ENCODE measurements around the gene MED13L. TPM values are rescaled to one million over a fixed set of nuclear protein-coding genes. Genes with fewer than 3 reads are reported as not detected.

MED13L gene
- total and polyA plus RNA-seq, 2 of the 8 experiments (the other 6 are each of a cell fraction or from before 2014, with no cell fraction given), result 15.9 to 51.7 TPM

DNA sequence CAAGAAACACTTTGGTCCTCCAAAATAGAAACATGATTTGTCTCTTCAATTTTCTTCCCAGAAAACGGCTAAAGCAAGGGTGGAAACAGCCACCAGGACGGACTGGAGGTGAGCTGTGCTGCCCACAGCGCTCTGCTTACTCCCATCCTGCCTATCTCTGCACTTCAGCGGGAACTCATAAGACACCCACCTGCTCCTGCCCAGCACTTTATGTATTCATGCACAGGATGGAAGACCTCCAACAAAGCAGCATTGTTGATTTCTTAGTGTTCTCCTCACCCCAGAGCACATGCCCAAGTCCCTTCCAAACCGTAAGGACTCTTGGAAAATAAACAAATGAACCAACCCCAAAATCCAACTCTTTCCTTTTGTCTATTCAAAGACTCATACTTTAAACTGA lies 277.2 kb downstream of the MED13L start (continued):
- TF ChIP-seq, protein P1, sequence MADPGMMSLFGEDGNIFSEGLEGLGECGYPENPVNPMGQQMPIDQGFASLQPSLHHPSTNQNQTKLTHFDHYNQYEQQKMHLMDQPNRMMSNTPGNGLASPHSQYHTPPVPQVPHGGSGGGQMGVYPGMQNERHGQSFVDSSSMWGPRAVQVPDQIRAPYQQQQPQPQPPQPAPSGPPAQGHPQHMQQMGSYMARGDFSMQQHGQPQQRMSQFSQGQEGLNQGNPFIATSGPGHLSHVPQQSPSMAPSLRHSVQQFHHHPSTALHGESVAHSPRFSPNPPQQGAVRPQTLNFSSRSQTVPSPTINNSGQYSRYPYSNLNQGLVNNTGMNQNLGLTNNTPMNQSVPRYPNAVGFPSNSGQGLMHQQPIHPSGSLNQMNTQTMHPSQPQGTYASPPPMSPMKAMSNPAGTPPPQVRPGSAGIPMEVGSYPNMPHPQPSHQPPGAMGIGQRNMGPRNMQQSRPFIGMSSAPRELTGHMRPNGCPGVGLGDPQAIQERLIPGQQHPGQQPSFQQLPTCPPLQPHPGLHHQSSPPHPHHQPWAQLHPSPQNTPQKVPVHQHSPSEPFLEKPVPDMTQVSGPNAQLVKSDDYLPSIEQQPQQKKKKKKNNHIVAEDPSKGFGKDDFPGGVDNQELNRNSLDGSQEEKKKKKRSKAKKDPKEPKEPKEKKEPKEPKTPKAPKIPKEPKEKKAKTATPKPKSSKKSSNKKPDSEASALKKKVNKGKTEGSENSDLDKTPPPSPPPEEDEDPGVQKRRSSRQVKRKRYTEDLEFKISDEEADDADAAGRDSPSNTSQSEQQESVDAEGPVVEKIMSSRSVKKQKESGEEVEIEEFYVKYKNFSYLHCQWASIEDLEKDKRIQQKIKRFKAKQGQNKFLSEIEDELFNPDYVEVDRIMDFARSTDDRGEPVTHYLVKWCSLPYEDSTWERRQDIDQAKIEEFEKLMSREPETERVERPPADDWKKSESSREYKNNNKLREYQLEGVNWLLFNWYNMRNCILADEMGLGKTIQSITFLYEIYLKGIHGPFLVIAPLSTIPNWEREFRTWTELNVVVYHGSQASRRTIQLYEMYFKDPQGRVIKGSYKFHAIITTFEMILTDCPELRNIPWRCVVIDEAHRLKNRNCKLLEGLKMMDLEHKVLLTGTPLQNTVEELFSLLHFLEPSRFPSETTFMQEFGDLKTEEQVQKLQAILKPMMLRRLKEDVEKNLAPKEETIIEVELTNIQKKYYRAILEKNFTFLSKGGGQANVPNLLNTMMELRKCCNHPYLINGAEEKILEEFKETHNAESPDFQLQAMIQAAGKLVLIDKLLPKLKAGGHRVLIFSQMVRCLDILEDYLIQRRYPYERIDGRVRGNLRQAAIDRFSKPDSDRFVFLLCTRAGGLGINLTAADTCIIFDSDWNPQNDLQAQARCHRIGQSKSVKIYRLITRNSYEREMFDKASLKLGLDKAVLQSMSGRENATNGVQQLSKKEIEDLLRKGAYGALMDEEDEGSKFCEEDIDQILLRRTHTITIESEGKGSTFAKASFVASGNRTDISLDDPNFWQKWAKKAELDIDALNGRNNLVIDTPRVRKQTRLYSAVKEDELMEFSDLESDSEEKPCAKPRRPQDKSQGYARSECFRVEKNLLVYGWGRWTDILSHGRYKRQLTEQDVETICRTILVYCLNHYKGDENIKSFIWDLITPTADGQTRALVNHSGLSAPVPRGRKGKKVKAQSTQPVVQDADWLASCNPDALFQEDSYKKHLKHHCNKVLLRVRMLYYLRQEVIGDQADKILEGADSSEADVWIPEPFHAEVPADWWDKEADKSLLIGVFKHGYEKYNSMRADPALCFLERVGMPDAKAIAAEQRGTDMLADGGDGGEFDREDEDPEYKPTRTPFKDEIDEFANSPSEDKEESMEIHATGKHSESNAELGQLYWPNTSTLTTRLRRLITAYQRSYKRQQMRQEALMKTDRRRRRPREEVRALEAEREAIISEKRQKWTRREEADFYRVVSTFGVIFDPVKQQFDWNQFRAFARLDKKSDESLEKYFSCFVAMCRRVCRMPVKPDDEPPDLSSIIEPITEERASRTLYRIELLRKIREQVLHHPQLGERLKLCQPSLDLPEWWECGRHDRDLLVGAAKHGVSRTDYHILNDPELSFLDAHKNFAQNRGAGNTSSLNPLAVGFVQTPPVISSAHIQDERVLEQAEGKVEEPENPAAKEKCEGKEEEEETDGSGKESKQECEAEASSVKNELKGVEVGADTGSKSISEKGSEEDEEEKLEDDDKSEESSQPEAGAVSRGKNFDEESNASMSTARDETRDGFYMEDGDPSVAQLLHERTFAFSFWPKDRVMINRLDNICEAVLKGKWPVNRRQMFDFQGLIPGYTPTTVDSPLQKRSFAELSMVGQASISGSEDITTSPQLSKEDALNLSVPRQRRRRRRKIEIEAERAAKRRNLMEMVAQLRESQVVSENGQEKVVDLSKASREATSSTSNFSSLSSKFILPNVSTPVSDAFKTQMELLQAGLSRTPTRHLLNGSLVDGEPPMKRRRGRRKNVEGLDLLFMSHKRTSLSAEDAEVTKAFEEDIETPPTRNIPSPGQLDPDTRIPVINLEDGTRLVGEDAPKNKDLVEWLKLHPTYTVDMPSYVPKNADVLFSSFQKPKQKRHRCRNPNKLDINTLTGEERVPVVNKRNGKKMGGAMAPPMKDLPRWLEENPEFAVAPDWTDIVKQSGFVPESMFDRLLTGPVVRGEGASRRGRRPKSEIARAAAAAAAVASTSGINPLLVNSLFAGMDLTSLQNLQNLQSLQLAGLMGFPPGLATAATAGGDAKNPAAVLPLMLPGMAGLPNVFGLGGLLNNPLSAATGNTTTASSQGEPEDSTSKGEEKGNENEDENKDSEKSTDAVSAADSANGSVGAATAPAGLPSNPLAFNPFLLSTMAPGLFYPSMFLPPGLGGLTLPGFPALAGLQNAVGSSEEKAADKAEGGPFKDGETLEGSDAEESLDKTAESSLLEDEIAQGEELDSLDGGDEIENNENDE (IDR thresholded peaks at IDR 0.05; ENCODE audit: insufficient replicate concordance, low read length), result no peak
- TF ChIP-seq EZH2 (IDR thresholded peaks at IDR 0.05; ENCODE audit: low read depth, low read length, severe bottlenecking), result no peak
- no peak for TF ChIP-seq SP1 (IDR thresholded peaks at IDR 0.05; ENCODE audit: low read depth, low read length)
- no peak for TF ChIP-seq NANOG (IDR thresholded peaks at IDR 0.05; ENCODE audit: insufficient read depth, low read depth, low read length, poor library complexity, severe bottlenecking)
- no peak for TF ChIP-seq TAF1 (IDR thresholded peaks at IDR 0.05; ENCODE audit: low read depth, low read length)
- no peak for TF ChIP-seq SAP30 (IDR thresholded peaks at IDR 0.05; ENCODE audit: insufficient read depth, insufficient replicate concordance, low read length)
- TF ChIP-seq KDM4A (IDR thresholded peaks at IDR 0.05; ENCODE audit: low read depth, low read length, severe bottlenecking), result no peak
- no peak for TF ChIP-seq CREB1 (IDR thresholded peaks at IDR 0.05)
- TF ChIP-seq, protein P2, sequence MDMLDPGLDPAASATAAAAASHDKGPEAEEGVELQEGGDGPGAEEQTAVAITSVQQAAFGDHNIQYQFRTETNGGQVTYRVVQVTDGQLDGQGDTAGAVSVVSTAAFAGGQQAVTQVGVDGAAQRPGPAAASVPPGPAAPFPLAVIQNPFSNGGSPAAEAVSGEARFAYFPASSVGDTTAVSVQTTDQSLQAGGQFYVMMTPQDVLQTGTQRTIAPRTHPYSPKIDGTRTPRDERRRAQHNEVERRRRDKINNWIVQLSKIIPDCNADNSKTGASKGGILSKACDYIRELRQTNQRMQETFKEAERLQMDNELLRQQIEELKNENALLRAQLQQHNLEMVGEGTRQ (IDR thresholded peaks at IDR 0.05; ENCODE audit: low read length), result no peak
- TF ChIP-seq BACH1 (IDR thresholded peaks at IDR 0.05; ENCODE audit: low read length), result no peak
